ENCODE results near the gene GDF11. TPM values are rescaled to one million over a fixed set of nuclear protein-coding genes. Genes with fewer than 3 reads are reported as not detected.

GDF11 gene
- total and polyA plus RNA-seq, 2 donors from 2014 or later, result 3.4 to 6.2 TPM

DNA sequence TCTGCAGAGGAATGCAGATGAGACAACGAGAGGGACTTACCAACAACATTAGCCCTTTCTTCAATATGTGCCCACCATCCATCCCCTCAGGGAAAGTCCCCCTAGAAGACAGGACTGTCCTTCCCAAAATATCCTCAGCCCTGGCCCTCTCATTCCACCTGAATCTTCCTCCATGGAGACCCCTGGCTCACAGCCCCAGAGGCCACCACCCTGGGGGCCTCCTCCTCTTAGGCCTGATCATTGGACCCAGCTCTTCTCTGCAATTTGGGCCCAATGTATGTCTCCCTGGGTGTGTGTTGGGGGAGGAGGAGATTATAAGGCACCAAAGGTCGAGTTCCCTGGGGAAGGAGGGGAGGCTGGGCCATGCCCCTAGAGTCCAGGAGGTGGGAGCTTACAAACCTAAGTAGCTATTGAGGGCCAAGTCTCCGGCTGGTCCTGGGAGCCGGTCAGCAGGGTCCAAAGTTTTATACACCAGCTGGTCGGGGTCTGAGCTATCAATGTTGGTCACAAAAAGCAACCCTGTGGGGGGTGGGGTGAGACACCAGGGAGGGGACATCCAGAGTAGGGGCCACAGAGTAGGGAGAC, 43.4 kb upstream of the GDF11 start:
- Histone ChIP-seq H3K27me3 (ENCODE audit: control insufficient read depth, insufficient read depth, low read length) (no peaks in the 10 kb centered on the region), H3K9me3 (ENCODE audit: control insufficient read depth in 2 of 3, insufficient read depth in 1 of 3, low read length in 3 of 3) (no peaks in the 10 kb centered on the region), H3K4me3 (ENCODE audit: low read length in 3 of 3) (no peak overlapping the region), H3K36me3 (ENCODE audit: control insufficient read depth in 2 of 3, insufficient read depth in 3 of 3, low read length in 3 of 3) (no peaks in the 10 kb centered on the region), H3K27ac (ENCODE audit: low read depth in 2 of 2, low read length in 2 of 2) (no peak overlapping the region), H3K4me1 (ENCODE audit: control insufficient read depth in 2 of 3, insufficient read depth in 2 of 3, low read depth in 1 of 3, low read length in 3 of 3) (peaks cover 0 to 10% (median 8%) of the 10 kb centered on the region in 3 donors), H3K9ac (ENCODE audit: low read length in 3 of 3) (no peak overlapping the region)
- FAIRE-seq, result no peak
- peak in 1 of 5 donors; percentile 36 for DNase-seq
- TF ChIP-seq, protein P1, sequence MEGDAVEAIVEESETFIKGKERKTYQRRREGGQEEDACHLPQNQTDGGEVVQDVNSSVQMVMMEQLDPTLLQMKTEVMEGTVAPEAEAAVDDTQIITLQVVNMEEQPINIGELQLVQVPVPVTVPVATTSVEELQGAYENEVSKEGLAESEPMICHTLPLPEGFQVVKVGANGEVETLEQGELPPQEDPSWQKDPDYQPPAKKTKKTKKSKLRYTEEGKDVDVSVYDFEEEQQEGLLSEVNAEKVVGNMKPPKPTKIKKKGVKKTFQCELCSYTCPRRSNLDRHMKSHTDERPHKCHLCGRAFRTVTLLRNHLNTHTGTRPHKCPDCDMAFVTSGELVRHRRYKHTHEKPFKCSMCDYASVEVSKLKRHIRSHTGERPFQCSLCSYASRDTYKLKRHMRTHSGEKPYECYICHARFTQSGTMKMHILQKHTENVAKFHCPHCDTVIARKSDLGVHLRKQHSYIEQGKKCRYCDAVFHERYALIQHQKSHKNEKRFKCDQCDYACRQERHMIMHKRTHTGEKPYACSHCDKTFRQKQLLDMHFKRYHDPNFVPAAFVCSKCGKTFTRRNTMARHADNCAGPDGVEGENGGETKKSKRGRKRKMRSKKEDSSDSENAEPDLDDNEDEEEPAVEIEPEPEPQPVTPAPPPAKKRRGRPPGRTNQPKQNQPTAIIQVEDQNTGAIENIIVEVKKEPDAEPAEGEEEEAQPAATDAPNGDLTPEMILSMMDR (IDR thresholded peaks at IDR 0.05; ENCODE audit: borderline replicate concordance, extremely low read depth, insufficient read depth), result no peak
- intact Hi-C loops (cut with DNase I), result no loop called here

- DNase-seq, result peak in 1 of 5 donors; percentile 18
- no peak overlapping the region for H3K27ac ChIP-seq (ENCODE audit: low read depth in 2 of 2, low read length in 2 of 2)
- no peaks in the 10 kb centered on the region for H3K36me3 ChIP-seq (ENCODE audit: control insufficient read depth in 2 of 3, insufficient read depth in 3 of 3, low read length in 3 of 3)
- H3K27me3 ChIP-seq (ENCODE audit: control insufficient read depth, insufficient read depth, low read length), result no peaks in the 10 kb centered on the region
- H3K9me3 ChIP-seq (ENCODE audit: control insufficient read depth in 2 of 3, insufficient read depth in 1 of 3, low read length in 3 of 3), result no peaks in the 10 kb centered on the region
- TF ChIP-seq, protein P1 (IDR thresholded peaks at IDR 0.05; ENCODE audit: borderline replicate concordance, extremely low read depth, insufficient read depth), result no peak
- intact Hi-C loops (cut with DNase I), result no loop called here
- no peak for FAIRE-seq
- H3K9ac ChIP-seq (ENCODE audit: low read length in 3 of 3), result no peak overlapping the region
- H3K4me3 ChIP-seq (ENCODE audit: low read length in 3 of 3), result no peak overlapping the region
- H3K4me1 ChIP-seq (ENCODE audit: control insufficient read depth in 2 of 3, insufficient read depth in 2 of 3, low read depth in 1 of 3, low read length in 3 of 3), result peaks cover 0 to 10% (median 8%) of the 10 kb centered on the region in 3 donors
Observed at GRCh38 chr12:55700255-55701018, 42.5 kb upstream of the GDF11 start.

GRCh38 chr12:55702861-55703260, 40.1 kb upstream of the GDF11 start:
- Histone ChIP-seq H3K36me3 (ENCODE audit: control insufficient read depth in 2 of 3, insufficient read depth in 3 of 3, low read length in 3 of 3) (no peaks in the 10 kb centered on the region), H3K27ac (ENCODE audit: low read depth in 2 of 2, low read length in 2 of 2) (no peak overlapping the region), H3K4me1 (ENCODE audit: control insufficient read depth in 2 of 3, insufficient read depth in 2 of 3, low read depth in 1 of 3, low read length in 3 of 3) (peaks cover 0 to 12% (median 8%) of the 10 kb centered on the region in 3 donors), H3K27me3 (ENCODE audit: control insufficient read depth, insufficient read depth, low read length) (no peaks in the 10 kb centered on the region), H3K4me3 (ENCODE audit: low read length in 3 of 3) (no peak overlapping the region), H3K9me3 (ENCODE audit: control insufficient read depth in 2 of 3, insufficient read depth in 1 of 3, low read length in 3 of 3) (no peaks in the 10 kb centered on the region), H3K9ac (ENCODE audit: low read length in 3 of 3) (no peak overlapping the region)
- TF ChIP-seq, protein P1 (IDR thresholded peaks at IDR 0.05; ENCODE audit: borderline replicate concordance, extremely low read depth, insufficient read depth), result no peak
- DNase-seq, result peak in 1 of 5 donors; percentile 56
- intact Hi-C loops (cut with DNase I), result no loop called here
- FAIRE-seq, result no peak

Measured in kidney (tissue), 14 donors.